ENCODE measurements around the gene CCDC112. TPM values are rescaled to one million over a fixed set of nuclear protein-coding genes. Genes with fewer than 3 reads are reported as not detected.

Gene CCDC112, protein sequence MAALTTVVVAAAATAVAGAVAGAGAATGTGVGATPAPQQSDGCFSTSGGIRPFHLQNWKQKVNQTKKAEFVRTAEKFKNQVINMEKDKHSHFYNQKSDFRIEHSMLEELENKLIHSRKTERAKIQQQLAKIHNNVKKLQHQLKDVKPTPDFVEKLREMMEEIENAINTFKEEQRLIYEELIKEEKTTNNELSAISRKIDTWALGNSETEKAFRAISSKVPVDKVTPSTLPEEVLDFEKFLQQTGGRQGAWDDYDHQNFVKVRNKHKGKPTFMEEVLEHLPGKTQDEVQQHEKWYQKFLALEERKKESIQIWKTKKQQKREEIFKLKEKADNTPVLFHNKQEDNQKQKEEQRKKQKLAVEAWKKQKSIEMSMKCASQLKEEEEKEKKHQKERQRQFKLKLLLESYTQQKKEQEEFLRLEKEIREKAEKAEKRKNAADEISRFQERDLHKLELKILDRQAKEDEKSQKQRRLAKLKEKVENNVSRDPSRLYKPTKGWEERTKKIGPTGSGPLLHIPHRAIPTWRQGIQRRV
- 6.7 and 10.1 TPM in 2 replicates for total RNA-seq

DNA sequence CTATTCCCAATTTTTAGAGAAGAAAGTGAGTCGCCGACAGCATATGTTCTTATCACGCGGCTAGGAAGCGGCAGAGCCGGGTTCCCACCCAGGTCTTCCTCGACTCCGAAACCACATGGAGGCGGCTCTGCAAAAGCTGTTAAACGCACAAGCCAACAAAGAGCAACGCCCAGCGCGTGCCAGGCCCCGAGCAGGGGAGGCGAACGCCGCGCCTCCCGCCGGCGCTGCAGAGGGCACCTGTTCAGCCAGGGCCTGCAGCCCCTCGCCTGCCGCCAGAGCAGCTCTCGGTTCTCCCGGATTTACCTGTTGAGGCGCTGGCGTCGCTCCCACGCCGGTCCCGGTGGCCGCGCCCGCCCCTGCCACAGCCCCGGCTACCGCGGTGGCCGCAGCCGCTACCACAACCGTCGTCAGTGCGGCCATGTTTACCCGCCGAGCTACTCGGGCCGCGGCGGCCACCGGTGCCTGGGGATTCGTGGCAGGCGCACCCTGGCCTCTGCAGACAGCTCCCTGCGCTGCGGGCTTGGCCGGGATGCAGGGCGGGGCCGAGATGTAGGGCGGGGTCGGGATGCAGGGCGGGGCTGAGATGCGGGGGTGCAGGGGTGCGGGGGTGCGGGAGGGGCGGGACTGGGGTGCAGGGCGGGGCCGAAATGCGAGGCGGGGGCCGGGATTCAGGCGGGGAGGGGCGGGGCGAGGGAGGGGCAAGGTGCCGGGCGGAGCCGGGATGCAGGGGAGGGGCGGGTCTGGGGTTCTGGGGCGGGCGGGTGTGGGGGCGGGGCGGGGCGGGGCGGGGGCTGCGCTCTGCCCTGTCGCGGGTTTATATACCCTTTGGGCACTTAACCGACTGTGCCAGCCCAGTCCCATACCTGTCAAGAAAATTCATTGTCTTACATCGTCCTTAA is at the start of gene CCDC112:
Gene CCDC112, minus strand, starts transcription at position 531 of the 899 bp plus-strand sequence. Its CDS starts 111 bp downstream, at position 420.

DNA sequence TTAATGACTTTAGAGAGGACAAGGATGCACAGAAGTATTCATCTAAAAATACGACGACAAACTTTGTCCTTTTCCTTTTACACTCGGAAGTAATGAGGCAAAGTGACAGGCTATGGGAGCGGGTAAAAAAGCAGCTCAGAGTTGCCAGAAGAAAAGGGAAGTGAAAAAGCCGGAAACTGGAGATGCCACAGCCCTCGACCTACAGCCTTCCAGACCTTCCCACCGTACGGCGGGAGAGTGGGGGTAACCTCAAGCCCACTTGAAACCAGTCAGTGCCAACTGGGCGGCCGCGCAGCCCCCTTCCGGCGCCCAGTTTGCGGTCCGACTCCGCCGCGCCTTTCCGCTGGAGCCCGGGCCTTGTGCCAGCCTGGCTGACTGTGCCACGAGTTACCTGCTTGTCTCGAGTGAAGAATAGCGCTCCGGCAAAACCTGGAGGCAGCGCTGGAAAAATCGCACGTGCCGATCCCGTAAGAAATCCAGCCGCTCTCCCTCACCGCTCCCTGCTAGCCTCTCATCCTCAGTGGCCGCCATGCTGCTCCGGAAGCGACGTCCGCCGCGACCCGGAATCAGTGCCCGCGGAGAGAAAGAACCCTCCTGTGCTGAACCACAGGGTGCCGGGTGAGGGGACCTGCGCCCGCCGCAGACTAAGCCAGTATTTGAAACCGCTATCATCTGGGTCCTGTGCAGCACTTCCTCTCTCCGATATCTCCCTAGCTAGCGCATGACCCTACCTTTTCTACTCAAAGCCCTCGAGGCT is 34.0 kb downstream of the CCDC112 start, which contains the start of gene PGGT1B:
Gene PGGT1B, minus strand, starts transcription at position 557 of the 757 bp plus-strand sequence. Its CDS starts 26 bp downstream, at position 531.

Other genes with a start within 250 kb of the CCDC112 start
- under 0.01 TPM in 1 of 2 replicates, not detected in the other for gene TRIM36, start 126.7 kb downstream of the CCDC112 start, total RNA-seq
- 13.0 and 35.6 TPM in 2 replicates for gene PGGT1B, start 33.8 kb downstream of the CCDC112 start, total RNA-seq
- gene FEM1C, start 248.1 kb upstream of the CCDC112 start, total RNA-seq, result 16.2 and 22.2 TPM in 2 replicates